ENCODE results near the gene HCN3. TPM values are rescaled to one million over a fixed set of nuclear protein-coding genes. Genes with fewer than 3 reads are reported as not detected.
"Not testable (repeated sequence)": the region's sequence is repeated elsewhere in the genome, so short reads cannot be mapped to it uniquely, and the experiment has no call there.

The HCN3 gene
- total RNA-seq, 1 donor from 2014 or later: 7.3 TPM

- H3K27me3 Mint-ChIP-seq (ENCODE audit: unreplicated experiment): peaks cover 13% of the 10 kb centered on the region
- no peak for DNase-seq (ENCODE audit: low spot score)
- H3K9me3 Mint-ChIP-seq (ENCODE audit: unreplicated experiment): no peaks in the 10 kb centered on the region
- H3K27ac Mint-ChIP-seq (ENCODE audit: unreplicated experiment): no peak overlapping the region
- H3K4me3 Mint-ChIP-seq (ENCODE audit: unreplicated experiment): peak overlapping the region; percentile 31
- peaks cover 18% of the 10 kb centered on the region for H3K36me3 Mint-ChIP-seq (ENCODE audit: low read depth, unreplicated experiment)
- TF ChIP-seq CTCF (IDR thresholded peaks at IDR 0.05; ENCODE audit: unreplicated experiment): no peak
- no peaks in the 10 kb centered on the region for H3K4me1 Mint-ChIP-seq (ENCODE audit: unreplicated experiment)
Observed at GRCh38 chr1:155285063-155285462, 7.8 kb downstream of the HCN3 start.

GRCh38 chr1:155285631-155286044 lies 8.4 kb downstream of the HCN3 start:
- Mint-ChIP-seq H3K4me3 (ENCODE audit: unreplicated experiment) (no peak overlapping the region), H3K27me3 (ENCODE audit: unreplicated experiment) (peaks cover 13% of the 10 kb centered on the region), H3K36me3 (ENCODE audit: low read depth, unreplicated experiment) (peaks cover 18% of the 10 kb centered on the region), H3K27ac (ENCODE audit: unreplicated experiment) (no peak overlapping the region), H3K4me1 (ENCODE audit: unreplicated experiment) (no peaks in the 10 kb centered on the region), H3K9me3 (ENCODE audit: unreplicated experiment) (no peaks in the 10 kb centered on the region)
- TF ChIP-seq CTCF (IDR thresholded peaks at IDR 0.05; ENCODE audit: unreplicated experiment): no peak
- no peak for DNase-seq (ENCODE audit: low spot score)

GRCh38 chr1:155286544-155286943 lies 9.3 kb downstream of the HCN3 start:
- Mint-ChIP-seq H3K4me3 (ENCODE audit: unreplicated experiment) (no peak overlapping the region), H3K9me3 (ENCODE audit: unreplicated experiment) (no peaks in the 10 kb centered on the region), H3K27me3 (ENCODE audit: unreplicated experiment) (peaks cover 15% of the 10 kb centered on the region), H3K4me1 (ENCODE audit: unreplicated experiment) (no peaks in the 10 kb centered on the region), H3K36me3 (ENCODE audit: low read depth, unreplicated experiment) (peaks cover 18% of the 10 kb centered on the region), H3K27ac (ENCODE audit: unreplicated experiment) (no peak overlapping the region)
- no peak for DNase-seq (ENCODE audit: low spot score)
- TF ChIP-seq CTCF (IDR thresholded peaks at IDR 0.05; ENCODE audit: unreplicated experiment): no peak

GRCh38 chr1:155287987-155288543 lies 10.8 kb downstream of the HCN3 start:
- Mint-ChIP-seq H3K27me3 (ENCODE audit: unreplicated experiment) (peaks cover 7% of the 10 kb centered on the region), H3K4me3 (ENCODE audit: unreplicated experiment) (no peak overlapping the region), H3K9me3 (ENCODE audit: unreplicated experiment) (no peaks in the 10 kb centered on the region), H3K4me1 (ENCODE audit: unreplicated experiment) (no peaks in the 10 kb centered on the region), H3K27ac (ENCODE audit: unreplicated experiment) (no peak overlapping the region), H3K36me3 (ENCODE audit: low read depth, unreplicated experiment) (peaks cover 18% of the 10 kb centered on the region)
- DNase-seq (ENCODE audit: low spot score): no peak
- TF ChIP-seq CTCF (IDR thresholded peaks at IDR 0.05; ENCODE audit: unreplicated experiment): no peak

- not testable (repeated sequence) for DNase-seq (ENCODE audit: low spot score); H3K4me1 Mint-ChIP-seq (ENCODE audit: unreplicated experiment); H3K4me3 Mint-ChIP-seq (ENCODE audit: unreplicated experiment); H3K9me3 Mint-ChIP-seq (ENCODE audit: unreplicated experiment); H3K27ac Mint-ChIP-seq (ENCODE audit: unreplicated experiment); H3K36me3 Mint-ChIP-seq (ENCODE audit: low read depth, unreplicated experiment)
- H3K27me3 Mint-ChIP-seq (ENCODE audit: unreplicated experiment): peaks cover 16% of the 10 kb centered on the region
Observed at GRCh38 chr1:155291006-155291405, 13.7 kb downstream of the HCN3 start.
